ENCODE data around the gene SEMA6A. TPM values are rescaled to one million over a fixed set of nuclear protein-coding genes. Genes with fewer than 3 reads are reported as not detected.

Gene SEMA6A
- total and polyA plus RNA-seq, 9 of the 15 experiments (the other 6 are each of a cell fraction or from before 2014, with no cell fraction given): 0.04 to 0.42 (median 0.18) TPM; not detected in 5

- no peak for TF ChIP-seq ZNF318 (IDR thresholded peaks at IDR 0.05; ENCODE audit: borderline replicate concordance in 1 of 2, low read depth in 1 of 2)
- no peak for TF ChIP-seq NONO (IDR thresholded peaks at IDR 0.05; ENCODE audit: low read depth in 2 of 2, low read length in 1 of 2)
- TF ChIP-seq MEF2A (IDR thresholded peaks at IDR 0.05; ENCODE audit: control insufficient read depth, low read depth, low read length): no peak
- TF ChIP-seq ZNF449 (CRISPR knock-in tag; IDR thresholded peaks at IDR 0.05): no peak
- no peak for TF ChIP-seq PCBP2 (IDR thresholded peaks at IDR 0.05; ENCODE audit: low read depth, low read length, poor library complexity, severe bottlenecking)
- TF ChIP-seq PKNOX1 (IDR thresholded peaks at IDR 0.05): no peak
- TF ChIP-seq HMBOX1 (IDR thresholded peaks at IDR 0.05): no peak
- no peak for TF ChIP-seq MLLT1 (IDR thresholded peaks at IDR 0.05)
- no peak for TF ChIP-seq FUS (optimal IDR thresholded peaks at IDR 0.05; ENCODE audit: low read depth, low read length)
- TF ChIP-seq ZBTB1 (CRISPR knock-in tag; IDR thresholded peaks at IDR 0.05; ENCODE audit: borderline replicate concordance, low read depth): no peak
- no peak for TF ChIP-seq EP300 (IDR thresholded peaks at IDR 0.05; ENCODE audit: low read length)
- no peak for TF ChIP-seq MAX (CRISPR knock-in tag; IDR thresholded peaks at IDR 0.05)
These were observed 2.9 kb downstream of the SEMA6A start (continued) for GRCh38 chr5:116571568-116572349.

All from K562 (cell line).